IMR-90 (cell line): ENCODE measurements around the gene DCTN2. TPM values are rescaled to one million over a fixed set of nuclear protein-coding genes. Genes with fewer than 3 reads are reported as not detected.

Experiments
- ATAC-seq: fragments of 200-7000 bp; cut with Tn5 transposase; 2 replicates; pipeline ENCODE4 v1.9.1; 2020; ENCODE audit warnings: low read depth, mild to moderate bottlenecking, moderate library complexity
- BruUV-seq: library from RNA; stranded (reverse); fragments of 400-500 nt; replicated peaks from 2 replicates; lab custom pipeline; 2021; lab: Mats Ljungman, UMichigan
- CTCF ChIA-PET: fragments of 300-600 bp; formaldehyde crosslinking; extraction: SDS; loops from one replicate; lab custom pipeline; 2021; ENCODE audit warnings: antibody characterized with exemption; lab: Yijun Ruan, JAX
- POLR2A ChIA-PET: fragments of 300-600 bp; sonication (Branson Sonifier 250); formaldehyde crosslinking; loops from one replicate; lab custom pipeline; 2022; ENCODE audit warnings: antibody characterized with exemption; ENCODE audit not compliant: unreplicated experiment; lab: Charles Lee
- DNase-seq: peaks from one replicate; pipeline ENCODE4 v3.0.0; 2013
- H2AFZ ChIP-seq: replicated peaks from 2 replicates; pipeline ENCODE3; 2013; ENCODE audit warnings: low read length, mild to moderate bottlenecking; ENCODE audit not compliant: poor library complexity
- H2AK5ac ChIP-seq: 2 replicates; pipeline ENCODE4 v1.6.1; 2013; ENCODE audit warnings: low read depth, low read length, inconsistent platforms
- H2AK9ac ChIP-seq: replicated peaks from 2 replicates; pipeline ENCODE3; 2013; ENCODE audit warnings: mild to moderate bottlenecking, low read depth, low read length, moderate library complexity; ENCODE audit not compliant: poor library complexity
- H2BK120ac ChIP-seq: 2 replicates; pipeline ENCODE4 v1.6.1; 2013; ENCODE audit warnings: low read depth, low read length, inconsistent platforms
- H2BK15ac ChIP-seq: 3 replicates; pipeline ENCODE4 v1.6.1; 2013; ENCODE audit warnings: low read depth, low read length, inconsistent platforms
- H2BK20ac ChIP-seq: 2 replicates; pipeline ENCODE4 v1.6.1; 2013; ENCODE audit warnings: low read depth, mild to moderate bottlenecking, inconsistent platforms, low read length, moderate library complexity
- H2BK5ac ChIP-seq: 2 replicates; pipeline ENCODE4 v1.6.1; 2013; ENCODE audit warnings: mild to moderate bottlenecking, low read depth, low read length, inconsistent platforms; ENCODE audit not compliant: poor library complexity, severe bottlenecking
- H3K14ac ChIP-seq: replicated peaks from 2 replicates; pipeline ENCODE4 v1.6.1; 2013; ENCODE audit warnings: low read depth, low read length, inconsistent platforms
- H3K18ac ChIP-seq: 2 replicates; pipeline ENCODE4 v1.6.1; 2013; ENCODE audit warnings: low read depth, low read length, control low read depth
- H3K23ac ChIP-seq: 2 replicates; pipeline ENCODE4 v1.6.1; 2013; ENCODE audit warnings: low read depth, low read length, inconsistent platforms
- H3K27ac ChIP-seq: 2 replicates; pipeline ENCODE4 v1.5.1; 2013; ENCODE audit warnings: mild to moderate bottlenecking, control low read depth, low read length; ENCODE audit not compliant: insufficient read depth
- H3K27me3 ChIP-seq: 2 replicates; pipeline ENCODE4 v1.6.1; 2013; ENCODE audit warnings: low read length; ENCODE audit not compliant: control insufficient read depth, insufficient read depth
- H3K36me3 ChIP-seq: 2 replicates; pipeline ENCODE4 v1.6.1; 2013; ENCODE audit warnings: low read length, mixed read lengths; ENCODE audit not compliant: control insufficient read depth, insufficient read depth
- H3K4ac ChIP-seq: 2 replicates; pipeline ENCODE4 v1.6.1; 2013; ENCODE audit warnings: low read depth, low read length, inconsistent platforms
- H3K4me1 ChIP-seq: 2 replicates; pipeline ENCODE4 v1.6.1; 2013; ENCODE audit warnings: low read length, mixed read lengths; ENCODE audit not compliant: control insufficient read depth, insufficient read depth
- H3K4me2 ChIP-seq: 2 replicates; pipeline ENCODE4 v1.6.1; 2013; ENCODE audit warnings: low read depth, mild to moderate bottlenecking, control low read depth, low read length, moderate library complexity
- H3K4me3 ChIP-seq: 2 replicates; pipeline ENCODE4 v1.5.1; 2013; ENCODE audit warnings: low read depth, mild to moderate bottlenecking, control low read depth, low read length, moderate library complexity; ENCODE audit not compliant: insufficient read depth
- H3K56ac ChIP-seq: 2 replicates; pipeline ENCODE4 v1.6.1; 2013; ENCODE audit warnings: low read length, inconsistent platforms; ENCODE audit not compliant: insufficient read depth; ENCODE audit errors: extremely low read depth
- H3K79me1 ChIP-seq, 2 experiments: 2 replicates each; pipeline ENCODE4 v1.6.1; 2013; ENCODE audit warnings: low read length in 2 of 2, inconsistent platforms in 1 of 2, low read depth in 1 of 2
- H3K9ac ChIP-seq: 2 replicates; pipeline ENCODE4 v1.6.1; 2013; ENCODE audit warnings: low read depth, low read length, control low read depth
- H3K9me1 ChIP-seq: 2 replicates; pipeline ENCODE4 v1.6.1; 2013; ENCODE audit warnings: low read length, inconsistent platforms; ENCODE audit not compliant: insufficient read depth
- H3K9me3 ChIP-seq: 2 replicates; pipeline ENCODE4 v1.6.1; 2013; ENCODE audit warnings: low read length; ENCODE audit not compliant: control insufficient read depth, insufficient read depth
- H4K20me1 ChIP-seq: 2 replicates; pipeline ENCODE4 v1.6.1; 2013; ENCODE audit warnings: low read length, inconsistent platforms; ENCODE audit not compliant: insufficient read depth
- H4K5ac ChIP-seq: 2 replicates; pipeline ENCODE4 v1.6.1; 2013; ENCODE audit warnings: mild to moderate bottlenecking, low read depth, low read length, control low read depth
- H4K8ac ChIP-seq, 2 experiments: 2 replicates each; pipeline ENCODE4 v1.6.1; 2013; ENCODE audit warnings: low read depth in 2 of 2, low read length in 2 of 2, control low read depth in 1 of 2, inconsistent platforms in 1 of 2
- H4K91ac ChIP-seq: 2 replicates; pipeline ENCODE4 v1.6.1; 2013; ENCODE audit warnings: low read depth, low read length, inconsistent platforms; ENCODE audit not compliant: insufficient read depth
- CEBPB ChIP-seq: IDR thresholded peaks from 2 replicates; pipeline ENCODE4 v1.6.1; 2012; ENCODE audit warnings: low read depth, low read length, improper control_type of control experiment
- MAFK ChIP-seq: IDR thresholded peaks from 2 replicates; pipeline ENCODE4 v1.6.1; 2012; ENCODE audit warnings: low read depth, low read length, improper control_type of control experiment
- WGBS, 2 experiments: methylation state at CpG; one replicate each; pipeline versions ENCODE4 v1.1.5 to v1.1.7; 2013; ENCODE audit warnings: missing lambda C conversion rate in 2 of 2; ENCODE audit not compliant: insufficient read length in 1 of 2; ENCODE audit errors: extremely low coverage in 2 of 2; 5-methylcytosine and 5-hydroxymethylcytosine counted together
- dilution Hi-C: fragments of 300-500 bp; cut with HindIII; formaldehyde crosslinking; loops from one replicate; pipeline ENCODE4 v1.14.3; 2018; ENCODE audit warnings: low sequenced_read_pairs; ENCODE audit not compliant: unreplicated experiment
- in situ Hi-C: fragments of 300-500 bp; cut with MboI; formaldehyde crosslinking; loops from 3 replicates; pipeline ENCODE4 v1.14.3; 2019; ENCODE audit warnings: low sequenced_read_pairs, inconsistent platforms, mixed read lengths
- intact Hi-C: fragments of 100-400 bp; cut with micrococcal nuclease; formaldehyde crosslinking; loops from 2 replicates; pipeline ENCODE4 v1.10.0; 2022
- polyA plus RNA-seq, 3 experiments: library from polyadenylated mRNA; depleted of rRNA; stranded (reverse); fragments of >200 nt; gene quantifications; 2 replicates each; pipeline ENCODE4 v1.2.3, GENCODE V29; 2012; ENCODE audit warnings: low replicate concordance in 1 of 3
- total RNA-seq: library from RNA; depleted of rRNA; stranded (reverse); fragments of >200 nt; gene quantifications from 2 replicates; pipeline ENCODE4 v1.2.3, GENCODE V29; 2012

Gene DCTN2
- total and polyA plus RNA-seq, 2 of the 4 experiments (the other 2 are of a cell fraction), result 125 to 130 TPM

GRCh38 chr12:57529831-57530230 is 17.2 kb downstream of the DCTN2 start:
- CTCF ChIA-PET, result no interaction called here
- H3K18ac ChIP-seq, result no peak overlapping the region
- H3K14ac ChIP-seq, result no peak overlapping the region
- H2BK5ac ChIP-seq, result no peak overlapping the region
- H3K9me1 ChIP-seq, result no peaks in the 10 kb centered on the region; the same call in 1 of the 2 replicates
- in situ Hi-C loops (no loop called here), intact Hi-C loops (no loop called here), dilution Hi-C loops (no loop called here)
- H3K27me3 ChIP-seq, result no peaks in the 10 kb centered on the region
- H3K27ac ChIP-seq, result no peak overlapping the region
- H4K5ac ChIP-seq, result no peak overlapping the region
- no peak overlapping the region for H3K4me3 ChIP-seq
- H3K9me3 ChIP-seq, result no peaks in the 10 kb centered on the region
- H3K4me1 ChIP-seq, result no peaks in the 10 kb centered on the region; the same call in 1 of the 2 replicates
- H2AK5ac ChIP-seq, result no peak overlapping the region
- H3K56ac ChIP-seq, result no peak overlapping the region
- H3K4me2 ChIP-seq, result no peak overlapping the region
- DNase-seq, result no peak
- no peak overlapping the region for H2AK9ac ChIP-seq
- H3K23ac ChIP-seq, result no peak overlapping the region
- H3K79me1 ChIP-seq, result peaks cover 9 to 42% of the 10 kb centered on the region in 2 experiments
- no peak overlapping the region for H2BK120ac ChIP-seq
- no peak overlapping the region for H2BK20ac ChIP-seq
- no peak overlapping the region for H2AFZ ChIP-seq
- H4K8ac ChIP-seq, result no peak overlapping the region
- peaks cover 8% of the 10 kb centered on the region for H4K20me1 ChIP-seq
- WGBS, 2 experiments, result no CpG with 5 or more reads among the region's 6 CpGs
- H3K36me3 ChIP-seq, result peaks cover 81% of the 10 kb centered on the region
- POLR2A ChIA-PET, result no interaction called here
- no TSS peak for BruUV-seq
- no peak for ATAC-seq
- H3K4ac ChIP-seq, result no peak overlapping the region
- H3K9ac ChIP-seq, result no peak overlapping the region
- no peak overlapping the region for H2BK15ac ChIP-seq
- H4K91ac ChIP-seq, result no peak overlapping the region
- peak; percentile 22; the same call in 1 of the 2 replicates for TF ChIP-seq CEBPB
- TF ChIP-seq MAFK, result no peak
